ENCODE data around the gene USP6. TPM values are rescaled to one million over a fixed set of nuclear protein-coding genes. Genes with fewer than 3 reads are reported as not detected.
"Not testable (repeated sequence)": the region's sequence is repeated elsewhere in the genome, so short reads cannot be mapped to it uniquely, and the experiment has no call there.

Gene USP6
- total and polyA plus RNA-seq, 2 of the 4 experiments (the other 2 are of a cell fraction): 0.02 TPM; not detected in 1

GRCh38 chr17:5221912-5222311 is 106.1 kb downstream of the USP6 start:
- BruUV-seq (replicated peaks); H2BK15ac ChIP-seq (ENCODE audit: low read depth, low read length); H3K9ac ChIP-seq (ENCODE audit: low read depth, low read length); POLR2A ChIA-PET (ENCODE audit: unreplicated experiment); H2AFZ ChIP-seq (replicated peaks; ENCODE audit: low read length, poor library complexity); in situ Hi-C loops (cut with MboI; ENCODE audit: low sequenced_read_pairs); H3K23ac ChIP-seq (ENCODE audit: low read depth, low read length); dilution Hi-C loops (cut with HindIII; ENCODE audit: low sequenced_read_pairs, unreplicated experiment); H2AK5ac ChIP-seq (ENCODE audit: low read depth, low read length); H3K9me1 ChIP-seq (ENCODE audit: insufficient read depth, low read length); H3K4me2 ChIP-seq (ENCODE audit: low read depth, low read length); H3K56ac ChIP-seq (ENCODE audit: extremely low read depth, insufficient read depth, low read length); H3K4me3 ChIP-seq (ENCODE audit: insufficient read depth, low read depth, low read length); H3K27ac ChIP-seq (ENCODE audit: insufficient read depth, low read length); H2BK20ac ChIP-seq (ENCODE audit: low read depth, low read length); H3K4ac ChIP-seq (ENCODE audit: low read depth, low read length); H3K4me1 ChIP-seq (ENCODE audit: control insufficient read depth, insufficient read depth, low read length); H3K9me3 ChIP-seq (ENCODE audit: control insufficient read depth, insufficient read depth, low read length); H3K14ac ChIP-seq (replicated peaks; ENCODE audit: low read depth, low read length); H3K79me1 ChIP-seq (ENCODE audit: low read depth in 1 of 2, low read length in 2 of 2); CTCF ChIA-PET; H4K5ac ChIP-seq (ENCODE audit: low read depth, low read length); H4K20me1 ChIP-seq (ENCODE audit: insufficient read depth, low read length); intact Hi-C loops (cut with micrococcal nuclease); H3K36me3 ChIP-seq (ENCODE audit: control insufficient read depth, insufficient read depth, low read length); H3K18ac ChIP-seq (ENCODE audit: low read depth, low read length); H4K91ac ChIP-seq (ENCODE audit: insufficient read depth, low read depth, low read length); H4K8ac ChIP-seq (ENCODE audit: low read depth in 2 of 2, low read length in 2 of 2); ATAC-seq (ENCODE audit: low read depth); H2AK9ac ChIP-seq (replicated peaks; ENCODE audit: low read depth, low read length, poor library complexity); DNase-seq; H3K27me3 ChIP-seq (ENCODE audit: control insufficient read depth, insufficient read depth, low read length); H2BK120ac ChIP-seq (ENCODE audit: low read depth, low read length); H2BK5ac ChIP-seq (ENCODE audit: low read depth, low read length, poor library complexity, severe bottlenecking): not testable (repeated sequence)
- 100% methylated on average over 2 of the region's 12 CpGs; no CpG with 5 or more reads in 1 of the 2 experiments for WGBS, 2 experiments (ENCODE audit: extremely low coverage in 2 of 2, insufficient read length in 1 of 2)

Small RNA genes within 50 kb of the gene (microRNA-seq; reads per million reads assigned to microRNA genes)
- gene AC012146.4 (ENCODE audit: insufficient read depth, insufficient read length): not detected

Small RNA genes within 50 kb of the gene (small RNA-seq; reads per million reads assigned to genes)
- 0 reads per million in 5 experiments for gene AC012146.4

Other genes starting within 250 kb of the USP6 start
- gene C17orf107, start 216.5 kb upstream of the USP6 start, total RNA-seq (2012; rRNA removed): 0.54 and 0.56 TPM in 2 replicates
- 0.82 and 1.3 TPM in 2 replicates for gene C17orf107, start 216.5 kb upstream of the USP6 start, polyA plus RNA-seq (2012; rRNA removed)
- gene CHRNE, start 212.9 kb upstream of the USP6 start, total RNA-seq (2012; rRNA removed): under 0.01 TPM in 2 replicates
- 0.21 and 0.24 TPM in 2 replicates for gene CHRNE, start 212.9 kb upstream of the USP6 start, polyA plus RNA-seq (2012; rRNA removed)
- not detected in 2 replicates for gene GP1BA, start 183.8 kb upstream of the USP6 start, total RNA-seq (2012; rRNA removed)
- not detected in 2 replicates for gene GP1BA, start 183.8 kb upstream of the USP6 start, polyA plus RNA-seq (2012; rRNA removed)
- 30.8 and 35.0 TPM in 2 replicates for gene SLC25A11, start 176.0 kb upstream of the USP6 start, total RNA-seq (2012; rRNA removed)
- gene SLC25A11, start 176.0 kb upstream of the USP6 start, polyA plus RNA-seq (2012; rRNA removed): 62.2 and 68.2 TPM in 2 replicates
- gene RNF167, start 175.8 kb upstream of the USP6 start, total RNA-seq (2012; rRNA removed): 13.1 and 13.3 TPM in 2 replicates
- 79.5 and 83.6 TPM in 2 replicates for gene RNF167, start 175.8 kb upstream of the USP6 start, polyA plus RNA-seq (2012; rRNA removed)
- gene PFN1, start 167.5 kb upstream of the USP6 start, total RNA-seq (2012; rRNA removed): 348 and 432 TPM in 2 replicates
- 1,671 and 2,152 TPM in 2 replicates for gene PFN1, start 167.5 kb upstream of the USP6 start, polyA plus RNA-seq (2012; rRNA removed)
- 1.4 TPM in 2 replicates for gene ENO3, start 164.9 kb upstream of the USP6 start, total RNA-seq (2012; rRNA removed)
- gene ENO3, start 164.9 kb upstream of the USP6 start, polyA plus RNA-seq (2012; rRNA removed): 4.2 and 5.1 TPM in 2 replicates
- gene SPAG7, start 148.2 kb upstream of the USP6 start, total RNA-seq (2012; rRNA removed): 50.2 and 52.2 TPM in 2 replicates
- gene SPAG7, start 148.2 kb upstream of the USP6 start, polyA plus RNA-seq (2012; rRNA removed): 108 and 115 TPM in 2 replicates
- 1.4 TPM in 2 replicates for gene CAMTA2, start 128.4 kb upstream of the USP6 start, total RNA-seq (2012; rRNA removed)
- gene CAMTA2, start 128.4 kb upstream of the USP6 start, polyA plus RNA-seq (2012; rRNA removed): 54.7 and 59.7 TPM in 2 replicates
- under 0.01 and 0.18 TPM in 2 replicates for gene INCA1, start 118.5 kb upstream of the USP6 start, total RNA-seq (2012; rRNA removed)
- gene INCA1, start 118.5 kb upstream of the USP6 start, polyA plus RNA-seq (2012; rRNA removed): 0.51 and 0.92 TPM in 2 replicates
- 27.4 and 28.6 TPM in 2 replicates for gene KIF1C, start 118.1 kb upstream of the USP6 start, total RNA-seq (2012; rRNA removed)
- 28.7 and 31.6 TPM in 2 replicates for gene KIF1C, start 118.1 kb upstream of the USP6 start, polyA plus RNA-seq (2012; rRNA removed)
- not detected in 2 replicates for gene SLC52A1, start 80.6 kb upstream of the USP6 start, total RNA-seq (2012; rRNA removed)
- not detected in 2 replicates for gene SLC52A1, start 80.6 kb upstream of the USP6 start, polyA plus RNA-seq (2012; rRNA removed)
- gene ZFP3, start 37.6 kb upstream of the USP6 start, total RNA-seq (2012; rRNA removed): 0.54 and 0.83 TPM in 2 replicates
- 0.60 and 0.75 TPM in 2 replicates for gene ZFP3, start 37.6 kb upstream of the USP6 start, polyA plus RNA-seq (2012; rRNA removed)
- 6.4 and 6.5 TPM in 2 replicates for gene ZNF232, start 4.2 kb upstream of the USP6 start, total RNA-seq (2012; rRNA removed)
- 3.2 and 4.0 TPM in 2 replicates for gene ZNF232, start 4.2 kb upstream of the USP6 start, polyA plus RNA-seq (2012; rRNA removed)
- 7.2 and 8.1 TPM in 2 replicates for gene ZNF594, start 75.8 kb downstream of the USP6 start, total RNA-seq (2012; rRNA removed)
- gene ZNF594, start 75.8 kb downstream of the USP6 start, polyA plus RNA-seq (2012; rRNA removed): 2.0 and 2.5 TPM in 2 replicates
- gene SCIMP, start 118.8 kb downstream of the USP6 start, total RNA-seq (2012; rRNA removed): not detected in 2 replicates
- not detected in 2 replicates for gene SCIMP, start 118.8 kb downstream of the USP6 start, polyA plus RNA-seq (2012; rRNA removed)
- gene RABEP1, start 166.3 kb downstream of the USP6 start, total RNA-seq (2012; rRNA removed): 38.2 and 40.0 TPM in 2 replicates
- 11.9 and 15.3 TPM in 2 replicates for gene RABEP1, start 166.3 kb downstream of the USP6 start, polyA plus RNA-seq (2012; rRNA removed)

Data from IMR-90 (cell line).